LNCAP (cell line): ENCODE measurements around the gene EPHA4.

ENCODE experiments used
- TF ChIP-seq, protein P1 (sequence below): fragments of 450-650 bp; IDR thresholded peaks from 2 replicates; pipeline ENCODE4 v1.5.1; 2017; ENCODE audit warnings: mild to moderate bottlenecking

Gene EPHA4

DNA sequence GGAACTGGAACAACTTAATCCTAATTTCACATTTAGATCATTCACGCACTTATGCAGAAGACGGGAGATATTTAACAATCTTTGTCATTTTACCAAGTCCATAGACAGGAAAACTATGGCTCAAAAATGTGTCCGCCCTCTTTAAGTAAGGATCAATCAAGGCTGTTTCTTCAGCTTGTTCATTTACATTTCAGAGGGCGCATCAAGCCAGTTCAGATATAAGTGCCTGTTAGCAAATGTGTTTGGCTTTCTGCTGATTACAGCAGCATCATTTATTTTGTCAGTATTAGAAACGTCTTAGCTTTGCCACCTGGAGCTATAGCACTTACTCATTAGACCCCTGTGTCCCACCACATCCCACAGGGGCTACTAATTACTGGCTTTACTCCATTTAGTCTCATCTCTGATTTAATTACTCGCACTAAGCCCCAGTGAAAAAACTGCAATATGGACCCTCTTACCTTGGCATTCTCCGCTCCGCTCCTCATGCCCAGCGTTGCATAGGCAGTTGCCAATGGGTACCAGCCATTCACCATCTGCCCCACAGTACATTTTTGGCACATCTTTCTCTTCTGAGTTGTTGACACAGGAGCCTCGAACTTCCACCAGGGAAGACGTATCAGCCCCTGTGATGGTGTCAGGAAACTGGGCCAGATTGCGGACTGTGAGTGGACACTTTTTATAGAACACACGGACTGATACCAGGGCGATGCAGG lies 8.7 kb downstream of the EPHA4 start:
- TF ChIP-seq, protein P1, sequence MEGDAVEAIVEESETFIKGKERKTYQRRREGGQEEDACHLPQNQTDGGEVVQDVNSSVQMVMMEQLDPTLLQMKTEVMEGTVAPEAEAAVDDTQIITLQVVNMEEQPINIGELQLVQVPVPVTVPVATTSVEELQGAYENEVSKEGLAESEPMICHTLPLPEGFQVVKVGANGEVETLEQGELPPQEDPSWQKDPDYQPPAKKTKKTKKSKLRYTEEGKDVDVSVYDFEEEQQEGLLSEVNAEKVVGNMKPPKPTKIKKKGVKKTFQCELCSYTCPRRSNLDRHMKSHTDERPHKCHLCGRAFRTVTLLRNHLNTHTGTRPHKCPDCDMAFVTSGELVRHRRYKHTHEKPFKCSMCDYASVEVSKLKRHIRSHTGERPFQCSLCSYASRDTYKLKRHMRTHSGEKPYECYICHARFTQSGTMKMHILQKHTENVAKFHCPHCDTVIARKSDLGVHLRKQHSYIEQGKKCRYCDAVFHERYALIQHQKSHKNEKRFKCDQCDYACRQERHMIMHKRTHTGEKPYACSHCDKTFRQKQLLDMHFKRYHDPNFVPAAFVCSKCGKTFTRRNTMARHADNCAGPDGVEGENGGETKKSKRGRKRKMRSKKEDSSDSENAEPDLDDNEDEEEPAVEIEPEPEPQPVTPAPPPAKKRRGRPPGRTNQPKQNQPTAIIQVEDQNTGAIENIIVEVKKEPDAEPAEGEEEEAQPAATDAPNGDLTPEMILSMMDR = no peak

GRCh38 chr2:221562226-221562625 lies 9.9 kb downstream of the EPHA4 start:
- TF ChIP-seq, protein P1 = no peak

DNA sequence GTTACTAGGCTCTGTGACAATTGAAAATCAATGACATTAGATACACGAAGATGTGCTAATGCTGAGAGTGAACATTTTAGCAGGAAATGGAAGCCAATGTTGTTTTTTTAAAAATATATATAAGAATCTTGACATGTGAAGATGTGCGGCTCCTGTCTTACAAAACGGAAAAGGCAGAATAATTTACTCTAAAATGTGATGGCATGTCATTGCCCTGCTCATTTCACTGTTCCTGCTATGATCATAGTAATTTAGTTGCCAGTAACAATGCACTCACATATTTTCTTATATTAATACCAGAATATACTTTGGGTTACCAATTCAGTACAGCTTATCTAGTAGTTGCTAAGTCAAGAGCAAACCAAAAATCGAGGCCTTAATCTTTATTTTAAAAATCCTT lies 10.3 kb downstream of the EPHA4 start:
- TF ChIP-seq, protein P1 = no peak

GRCh38 chr2:221559991-221560390 lies 12.1 kb downstream of the EPHA4 start:
- TF ChIP-seq, protein P1 = no peak

DNA sequence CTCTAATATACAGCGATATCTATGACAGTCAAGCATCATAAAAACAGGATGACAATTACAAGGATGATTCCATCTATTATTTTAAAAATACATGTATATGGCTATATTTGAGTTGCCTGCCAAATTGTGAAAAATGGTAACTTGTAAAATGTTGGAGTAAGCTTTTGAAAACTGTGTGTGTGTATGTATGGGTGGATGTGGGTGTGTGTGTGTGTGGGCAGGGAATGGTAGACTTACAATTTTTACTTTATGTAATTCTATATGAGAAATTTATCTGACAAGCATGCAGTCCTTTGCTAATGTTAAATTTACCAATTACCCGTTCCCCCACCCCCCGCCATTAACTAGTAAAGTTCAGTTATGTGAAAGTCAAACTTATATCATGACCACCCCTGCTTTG lies 14.0 kb downstream of the EPHA4 start:
- TF ChIP-seq, protein P1 = no peak

DNA sequence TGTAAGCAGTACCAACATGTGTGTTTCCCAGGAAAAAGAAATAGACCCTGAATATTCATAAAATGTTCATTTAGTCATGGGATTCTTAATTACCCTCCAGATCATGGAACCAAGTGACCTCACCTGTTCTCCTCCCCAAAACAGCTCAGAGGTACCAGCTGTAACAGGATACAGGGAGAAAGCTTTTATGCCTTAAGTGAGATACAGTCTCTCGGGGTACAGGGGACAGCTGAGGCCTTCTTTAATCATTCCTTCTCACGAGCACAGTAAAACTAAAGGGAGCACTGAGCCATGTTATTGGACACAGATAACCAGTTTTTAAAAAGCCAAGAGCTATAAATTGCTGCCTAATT lies 16.6 kb downstream of the EPHA4 start:
- TF ChIP-seq, protein P1 = no peak

- TF ChIP-seq, protein P1 = no peak
Measured at GRCh38 chr2:221554769-221555493, 17.2 kb downstream of the EPHA4 start.
